Measurements from ENCODE around the gene SLC9A1.

GRCh38 chr1:27201295-27201694 is 46.4 kb upstream of the SLC9A1 start:
- TF ChIP-seq CTCF (conservative IDR thresholded peaks at IDR 0.05; ENCODE audit: low read depth, low read length) (no peak), EZH2phosphoT487 (IDR thresholded peaks at IDR 0.05; ENCODE audit: borderline replicate concordance, low read length) (no peak), EZH2 (IDR thresholded peaks at IDR 0.05; ENCODE audit: low read length, unreplicated experiment) (no peak)

Measured in PC-3 (cell line).